A673 (cell line): ENCODE data around the gene NTRK1. TPM values are rescaled to one million over a fixed set of nuclear protein-coding genes. Genes with fewer than 3 reads are reported as not detected.

Source experiments
- BruUV-seq: library from RNA; stranded (reverse); fragments of 400-500 nt; replicated peaks from 2 replicates; lab custom pipeline; 2021; lab: Mats Ljungman, UMichigan
- CTCF ChIA-PET: fragments of 300-600 bp; sonication (Branson Sonifier 250); formaldehyde crosslinking; loops from one replicate; lab custom pipeline; 2022; ENCODE audit warnings: antibody characterized with exemption; lab: Charles Lee
- POLR2A ChIA-PET: fragments of 300-600 bp; sonication (Branson Sonifier 250); formaldehyde crosslinking; loops from one replicate; lab custom pipeline; 2022; ENCODE audit warnings: antibody characterized with exemption; ENCODE audit not compliant: low non-redundant PET; lab: Charles Lee
- DNase-seq: peaks from one replicate; pipeline ENCODE4 v3.0.0-alpha.2; 2015; ENCODE audit warnings: low spot score
- H3K27ac ChIP-seq: fragments of 200-600 bp; sonication (generic); 2 replicates; pipeline ENCODE4 v1.5.1; 2016; ENCODE audit warnings: mixed run types, low read depth, mild to moderate bottlenecking, mixed read lengths, antibody characterized with exemption, low read length; ENCODE audit not compliant: poor library complexity, severe bottlenecking
- H3K27me3 ChIP-seq: fragments of 200-600 bp; sonication (generic); replicated peaks from 2 replicates; pipeline ENCODE4 v1.6.1; 2017; ENCODE audit warnings: mixed run types, low read depth, mild to moderate bottlenecking, mixed read lengths, antibody characterized with exemption, low read length; ENCODE audit not compliant: insufficient read depth, poor library complexity
- H3K36me3 ChIP-seq: fragments of 200-600 bp; sonication (generic); 2 replicates; pipeline ENCODE4 v1.6.1; 2016; ENCODE audit warnings: mixed run types, mild to moderate bottlenecking, mixed read lengths, antibody characterized with exemption, low read length; ENCODE audit not compliant: insufficient read depth, poor library complexity, severe bottlenecking
- H3K4me1 ChIP-seq: fragments of 200-600 bp; sonication (generic); 2 replicates; pipeline ENCODE4 v1.6.1; 2017; ENCODE audit warnings: mixed run types, mild to moderate bottlenecking, mixed read lengths, antibody characterized with exemption, low read length; ENCODE audit not compliant: insufficient read depth, poor library complexity, severe bottlenecking
- H3K4me3 ChIP-seq: fragments of 200-600 bp; sonication (generic); 2 replicates; pipeline ENCODE4 v1.5.1; 2016; ENCODE audit warnings: low read depth, mixed run types, mild to moderate bottlenecking, mixed read lengths, low read length; ENCODE audit not compliant: poor library complexity, severe bottlenecking
- H3K9me3 ChIP-seq: fragments of 200-600 bp; sonication (generic); 2 replicates; pipeline ENCODE4 v1.6.1; 2016; ENCODE audit warnings: mixed run types, low read depth, mild to moderate bottlenecking, mixed read lengths, antibody characterized with exemption, low read length; ENCODE audit not compliant: poor library complexity, severe bottlenecking
- CTCF ChIP-seq: fragments of 300-800, 200-600 bp; sonication (generic); conservative IDR thresholded peaks from 2 replicates; pipeline ENCODE4 v1.5.1; 2017; ENCODE audit warnings: low read depth, mild to moderate bottlenecking, antibody characterized with exemption, low read length, moderate library complexity, mixed read lengths
- EZH2 ChIP-seq: fragments of 200-600 bp; sonication (generic); IDR thresholded peaks from 2 replicates; pipeline ENCODE4 v1.6.1; 2017; ENCODE audit warnings: borderline replicate concordance, low read depth, mild to moderate bottlenecking, mixed read lengths, antibody characterized with exemption, low read length; ENCODE audit not compliant: poor library complexity, severe bottlenecking
- intact Hi-C: fragments of 100-400 bp; cut with micrococcal nuclease; formaldehyde crosslinking; loops from one replicate; pipeline ENCODE4 v1.10.0; 2022; ENCODE audit not compliant: unreplicated experiment
- total RNA-seq: library from RNA; stranded (reverse); gene quantifications from 2 replicates; pipeline ENCODE4 v1.2.3, GENCODE V29; 2021

Gene NTRK1
- total RNA-seq, 1 experiment from 2014 or later: 5.1 TPM

- no peaks in the 10 kb centered on the region for H3K9me3 ChIP-seq
- H3K36me3 ChIP-seq: no peaks in the 10 kb centered on the region
- no peak for TF ChIP-seq EZH2
- no peak for TF ChIP-seq CTCF
- POLR2A ChIA-PET: no interaction called here
- H3K27me3 ChIP-seq: no peaks in the 10 kb centered on the region
- no TSS peak for BruUV-seq
- intact Hi-C loops: no loop called here
- DNase-seq: no peak
- H3K27ac ChIP-seq: no peak overlapping the region
- CTCF ChIA-PET: interaction anchor here (0.6 kb wide), 2 partner anchors 74 to 444 kb away, joined by 3 to 4 read pairs; no protein-coding TSS in a partner anchor
- H3K4me3 ChIP-seq: no peak overlapping the region
- H3K4me1 ChIP-seq: no peaks in the 10 kb centered on the region
Measured at GRCh38 chr1:156874572-156875340, 14.1 kb downstream of the NTRK1 start.

- no peak for TF ChIP-seq CTCF
- no peak for TF ChIP-seq EZH2
Measured at GRCh38 chr1:156875341-156875615, 14.6 kb downstream of the NTRK1 start.

GRCh38 chr1:156876281-156876680 is 15.6 kb downstream of the NTRK1 start:
- H3K27me3 ChIP-seq: no peaks in the 10 kb centered on the region
- no TSS peak for BruUV-seq
- no peaks in the 10 kb centered on the region for H3K36me3 ChIP-seq
- TF ChIP-seq CTCF: no peak
- TF ChIP-seq EZH2: no peak
- no peaks in the 10 kb centered on the region for H3K9me3 ChIP-seq
- H3K27ac ChIP-seq: no peak overlapping the region
- H3K4me3 ChIP-seq: no peak overlapping the region
- H3K4me1 ChIP-seq: no peaks in the 10 kb centered on the region
- ChIA-PET POLR2A (no interaction called here), CTCF (no interaction called here)
- intact Hi-C loops: no loop called here
- no peak for DNase-seq

More at GRCh38 chr1:156875341-156875615, 14.6 kb downstream of the NTRK1 start:
- ChIA-PET CTCF (no interaction called here), POLR2A (no interaction called here)
- no TSS peak for BruUV-seq
- Histone ChIP-seq H3K4me3 (no peak overlapping the region), H3K27me3 (no peaks in the 10 kb centered on the region), H3K9me3 (no peaks in the 10 kb centered on the region), H3K4me1 (no peaks in the 10 kb centered on the region), H3K36me3 (no peaks in the 10 kb centered on the region), H3K27ac (no peak overlapping the region)
- intact Hi-C loops: no loop called here
- no peak for DNase-seq
